CD4-positive, CD25-positive, alpha-beta regulatory T cell (primary cell): Measurements from ENCODE around the gene PTPRE. TPM values are rescaled to one million over a fixed set of nuclear protein-coding genes. Genes with fewer than 3 reads are reported as not detected.

Experiments used
- ATAC-seq, 2 donors: fragments of 150-1000 bp; cut with Tn5 transposase; one replicate each; pipeline ENCODE4 v1.10.0; 2021; ENCODE audit warnings: low read depth in 2 of 2, moderate number of reproducible peaks in 2 of 2, moderate library complexity in 1 of 2
- DNase-seq, 3 donors: peaks; one replicate each; pipeline versions ENCODE4 v3.0.0 to v3.0.0-alpha.2; 2012 to 2022; ENCODE audit warnings: mixed read lengths in 1 of 3
- H3K27ac ChIP-seq: one replicate; pipeline ENCODE4 v1.7.0; 2013; ENCODE audit warnings: mild to moderate bottlenecking, low read length; ENCODE audit not compliant: insufficient read depth, poor library complexity, severe bottlenecking
- H3K27me3 ChIP-seq: one replicate; pipeline ENCODE4 v1.7.0; 2013; ENCODE audit warnings: low read length; ENCODE audit not compliant: control insufficient read depth, insufficient read depth
- H3K36me3 ChIP-seq: one replicate; pipeline ENCODE4 v1.7.0; 2013; ENCODE audit warnings: mild to moderate bottlenecking, low read length, moderate library complexity; ENCODE audit not compliant: control insufficient read depth, insufficient read depth
- H3K4me1 ChIP-seq: 2 replicates; pipeline ENCODE4 v1.7.0; 2013; ENCODE audit warnings: mild to moderate bottlenecking, low read length; ENCODE audit not compliant: insufficient read depth, control insufficient read depth, poor library complexity, severe bottlenecking
- H3K4me3 ChIP-seq: one replicate; pipeline ENCODE4 v1.7.0; 2013; ENCODE audit warnings: low read depth, mild to moderate bottlenecking, low read length, moderate library complexity
- H3K9me3 ChIP-seq, 2 experiments: 1 replicate in 1 of 2; 2 replicates in 1 of 2; pipeline ENCODE4 v1.7.0; 2013; ENCODE audit warnings: low read length in 2 of 2, mild to moderate bottlenecking in 1 of 2, moderate library complexity in 1 of 2; ENCODE audit not compliant: control insufficient read depth in 2 of 2
- H3K27ac Mint-ChIP-seq, 3 donors: one replicate each; pipeline ENCODE4 v1.8.0; 2020 to 2022; ENCODE audit warnings: mild to moderate bottlenecking in 3 of 3, mixed read lengths in 3 of 3, moderate library complexity in 2 of 3
- H3K27me3 Mint-ChIP-seq: one replicate; pipeline ENCODE4 v1.8.0; 2022; ENCODE audit warnings: mild to moderate bottlenecking, mixed read lengths
- H3K36me3 Mint-ChIP-seq: one replicate; pipeline ENCODE4 v1.8.0; 2020; ENCODE audit warnings: mixed read lengths
- H3K4me1 Mint-ChIP-seq, 4 donors: one replicate each; pipeline ENCODE4 v1.8.0; 2020 to 2022; ENCODE audit warnings: mixed read lengths in 4 of 4, mild to moderate bottlenecking in 1 of 4
- H3K4me3 Mint-ChIP-seq, 4 donors: one replicate each; pipeline ENCODE4 v1.8.0; 2020 to 2022; ENCODE audit warnings: mild to moderate bottlenecking in 4 of 4, mixed read lengths in 4 of 4, moderate library complexity in 3 of 4
- H3K9me3 Mint-ChIP-seq, 7 donors: one replicate each; pipeline ENCODE4 v1.8.0; 2020 to 2022; ENCODE audit warnings: mixed read lengths in 7 of 7, mild to moderate bottlenecking in 3 of 7, moderate library complexity in 2 of 7
- polyA plus RNA-seq, 4 donors: library from polyadenylated mRNA; unstranded; fragments of 300-500 nt; fragmentation: Illumina TruSeq; gene quantifications; one replicate each; pipeline ENCODE4 v1.2.3, GENCODE V29; 2021
- total RNA-seq: library from RNA; stranded (reverse); gene quantifications from one replicate; pipeline ENCODE4 v1.2.3, GENCODE V29; 2022

The PTPRE gene
- total and polyA plus RNA-seq, 5 donors from 2014 or later, result 10.0 to 63.9 (median 13.7) TPM

- H3K36me3 Mint-ChIP-seq, result no peaks in the 10 kb centered on the region
- no peak for ATAC-seq
- H3K4me1 Mint-ChIP-seq, result peaks cover 0 to 6% (median 0%) of the 10 kb centered on the region in 4 donors
- peaks cover 0 to 1% (median 0%) of the 10 kb centered on the region in 7 donors for H3K9me3 Mint-ChIP-seq
- peaks cover 3% of the 10 kb centered on the region for H3K4me1 ChIP-seq
- H3K9me3 ChIP-seq, result no peaks in the 10 kb centered on the region
- H3K4me3 ChIP-seq, result no peak overlapping the region
- H3K27ac ChIP-seq, result no peak overlapping the region
- H3K27me3 Mint-ChIP-seq, result no peaks in the 10 kb centered on the region
- no peaks in the 10 kb centered on the region for H3K27me3 ChIP-seq
- no peak overlapping the region for H3K27ac Mint-ChIP-seq
- no peak overlapping the region for H3K4me3 Mint-ChIP-seq
- DNase-seq, result no peak
- no peaks in the 10 kb centered on the region for H3K36me3 ChIP-seq
Observed at GRCh38 chr10:128028508-128029289, 121.8 kb downstream of the PTPRE start.

GRCh38 chr10:128029290-128029651, 122.4 kb downstream of the PTPRE start:
- peaks cover 0 to 1% (median 0%) of the 10 kb centered on the region in 7 donors for H3K9me3 Mint-ChIP-seq
- no peak overlapping the region for H3K27ac ChIP-seq
- no peaks in the 10 kb centered on the region for H3K36me3 ChIP-seq
- H3K4me1 Mint-ChIP-seq, result peaks cover 0 to 6% (median 0%) of the 10 kb centered on the region in 4 donors
- H3K9me3 ChIP-seq, result no peaks in the 10 kb centered on the region
- H3K27me3 ChIP-seq, result no peaks in the 10 kb centered on the region
- H3K4me3 ChIP-seq, result no peak overlapping the region
- no peak for ATAC-seq
- no peak overlapping the region for H3K27ac Mint-ChIP-seq
- no peaks in the 10 kb centered on the region for H3K36me3 Mint-ChIP-seq
- H3K4me1 ChIP-seq, result peaks cover 3% of the 10 kb centered on the region
- H3K4me3 Mint-ChIP-seq, result no peak overlapping the region
- H3K27me3 Mint-ChIP-seq, result no peaks in the 10 kb centered on the region
- DNase-seq, result no peak

GRCh38 chr10:128029731-128030369, 122.9 kb downstream of the PTPRE start:
- ATAC-seq, result no peak
- DNase-seq, result no peak
- Mint-ChIP-seq H3K9me3 (peaks cover 0 to 1% (median 0%) of the 10 kb centered on the region in 7 donors), H3K4me1 (peaks cover 0 to 6% (median 0%) of the 10 kb centered on the region in 4 donors), H3K4me3 (no peak overlapping the region), H3K27ac (peak overlapping the region in 2 of 3 donors; percentile 31 to 62), H3K36me3 (no peaks in the 10 kb centered on the region), H3K27me3 (no peaks in the 10 kb centered on the region)
- H3K27me3 ChIP-seq, result no peaks in the 10 kb centered on the region
- H3K36me3 ChIP-seq, result no peaks in the 10 kb centered on the region
- H3K4me3 ChIP-seq, result no peak overlapping the region
- peaks cover 3% of the 10 kb centered on the region for H3K4me1 ChIP-seq
- no peak overlapping the region for H3K27ac ChIP-seq
- no peaks in the 10 kb centered on the region for H3K9me3 ChIP-seq

- Histone ChIP-seq H3K4me1 (peaks cover 4% of the 10 kb centered on the region), H3K9me3 (no peaks in the 10 kb centered on the region), H3K36me3 (no peaks in the 10 kb centered on the region), H3K4me3 (no peak overlapping the region), H3K27me3 (no peaks in the 10 kb centered on the region), H3K27ac (no peak overlapping the region)
- no peaks in the 10 kb centered on the region for H3K27me3 Mint-ChIP-seq
- ATAC-seq (no peak), DNase-seq (no peak)
- no peaks in the 10 kb centered on the region for H3K36me3 Mint-ChIP-seq
- no peak overlapping the region for H3K27ac Mint-ChIP-seq
- peaks cover 0 to 1% (median 0%) of the 10 kb centered on the region in 7 donors for H3K9me3 Mint-ChIP-seq
- peaks cover 0 to 9% (median 0%) of the 10 kb centered on the region in 4 donors for H3K4me1 Mint-ChIP-seq
- H3K4me3 Mint-ChIP-seq, result no peak overlapping the region
Observed at GRCh38 chr10:128030498-128031072, 123.7 kb downstream of the PTPRE start.

- H3K36me3 ChIP-seq, result no peaks in the 10 kb centered on the region
- Mint-ChIP-seq H3K36me3 (no peaks in the 10 kb centered on the region), H3K4me1 (peaks cover 0 to 10% (median 0%) of the 10 kb centered on the region in 4 donors), H3K4me3 (peak overlapping the region in 1 of 4 donors; percentile 83), H3K27me3 (no peaks in the 10 kb centered on the region), H3K9me3 (no peaks in the 10 kb centered on the region), H3K27ac (no peak overlapping the region)
- H3K27ac ChIP-seq, result no peak overlapping the region
- DNase-seq (no peak), ATAC-seq (no peak)
- H3K4me3 ChIP-seq, result no peak overlapping the region
- H3K9me3 ChIP-seq, result no peaks in the 10 kb centered on the region
- H3K27me3 ChIP-seq, result no peaks in the 10 kb centered on the region
- H3K4me1 ChIP-seq, result peaks cover 6% of the 10 kb centered on the region
Observed at GRCh38 chr10:128031216-128031615, 124.3 kb downstream of the PTPRE start.

GRCh38 chr10:128032466-128032865, 125.6 kb downstream of the PTPRE start:
- peaks cover 0 to 3% (median 0%) of the 10 kb centered on the region in 4 donors for H3K4me1 Mint-ChIP-seq
- H3K27ac Mint-ChIP-seq, result peak overlapping the region in 1 of 3 donors; percentile 33

GRCh38 chr10:128035557-128035973, 128.7 kb downstream of the PTPRE start:
- Mint-ChIP-seq H3K36me3 (no peaks in the 10 kb centered on the region), H3K4me1 (peaks cover 0 to 3% (median 0%) of the 10 kb centered on the region in 4 donors), H3K27ac (no peak overlapping the region), H3K9me3 (peaks cover 0 to 1% (median 0%) of the 10 kb centered on the region in 7 donors), H3K4me3 (no peak overlapping the region), H3K27me3 (no peaks in the 10 kb centered on the region)
- Histone ChIP-seq H3K4me1 (peaks cover 3% of the 10 kb centered on the region), H3K4me3 (no peak overlapping the region), H3K27me3 (no peaks in the 10 kb centered on the region), H3K27ac (no peak overlapping the region), H3K36me3 (no peaks in the 10 kb centered on the region), H3K9me3 (no peaks in the 10 kb centered on the region)
- DNase-seq (peak; percentile 39 to 49 (median 47)), ATAC-seq (peak; percentile 71 to 81)

More at GRCh38 chr10:128032466-128032865, 125.6 kb downstream of the PTPRE start:
- Histone ChIP-seq H3K4me3 (no peak overlapping the region), H3K36me3 (no peaks in the 10 kb centered on the region), H3K9me3 (no peaks in the 10 kb centered on the region), H3K27ac (no peak overlapping the region), H3K27me3 (no peaks in the 10 kb centered on the region), H3K4me1 (peaks cover 3% of the 10 kb centered on the region)
- ATAC-seq (no peak), DNase-seq (no peak)
- Mint-ChIP-seq H3K9me3 (no peaks in the 10 kb centered on the region), H3K27me3 (no peaks in the 10 kb centered on the region), H3K4me3 (no peak overlapping the region), H3K36me3 (no peaks in the 10 kb centered on the region)
